HepG2 (cell line): ENCODE measurements around the gene MS4A7. TPM values are rescaled to one million over a fixed set of nuclear protein-coding genes. Genes with fewer than 3 reads are reported as not detected.
A peak's percentile ranks its signal among the peaks of the same experiment; 100 is the strongest.
"Not testable (repeated sequence)": the region's sequence is repeated elsewhere in the genome, so short reads cannot be mapped to it uniquely, and the experiment has no call there.

Source experiments
- ATAC-seq: fragments of 200-7000 bp; cut with Tn5 transposase; 3 replicates; pipeline ENCODE4 v1.9.1; 2020; ENCODE audit warnings: mild to moderate bottlenecking, moderate library complexity
- BruUV-seq: library from RNA; stranded (reverse); fragments of 400-500 nt; replicated peaks from 2 replicates; lab custom pipeline; 2021; lab: Mats Ljungman, UMichigan
- CTCF ChIA-PET: fragments of 300-600 bp; formaldehyde crosslinking; extraction: SDS; loops from one replicate; lab custom pipeline; 2021; ENCODE audit warnings: low total read pairs, inconsistent platforms, low intra/inter-chr PET ratio; lab: Yijun Ruan, JAX
- POLR2A ChIA-PET: fragments of 350-600 bp; sonication (Branson Sonifier 250); formaldehyde crosslinking; loops from one replicate; lab custom pipeline; 2020; ENCODE audit warnings: antibody characterized with exemption, inconsistent platforms; lab: Yijun Ruan, JAX
- DNase-seq: peaks from one replicate; pipeline ENCODE4 v3.0.0-alpha.2; 2015; ENCODE audit warnings: low spot score
- FAIRE-seq: peaks from 3 replicates; lab custom pipeline; 2011; peaks lifted over from hg19 to GRCh38; lab: Jason Lieb, UNC
- H2AFZ ChIP-seq: one replicate; pipeline ENCODE4 v1.6.1; 2011; ENCODE audit warnings: low read length, inconsistent platforms
- H3K27ac ChIP-seq: fragments of 300-600 bp; 3 replicates; pipeline ENCODE4 v1.8.0; 2011; ENCODE audit warnings: mixed run types, mild to moderate bottlenecking, mixed read lengths, low read length, inconsistent platforms; ENCODE audit not compliant: insufficient read depth; ENCODE audit errors: extremely low read length
- H3K27me3 ChIP-seq, 2 experiments: fragments of 200-600 bp in 1 of 2; 2 replicates in 1 of 2; 3 replicates in 1 of 2; pipeline versions ENCODE4 v1.6.0 to v1.8.0; 2011; ENCODE audit warnings: low read length in 2 of 2, mild to moderate bottlenecking in 2 of 2, moderate library complexity in 2 of 2, inconsistent platforms in 1 of 2; ENCODE audit not compliant: insufficient read depth in 2 of 2, control insufficient read depth in 1 of 2
- H3K36me3 ChIP-seq, 2 experiments: fragments of 200-600 bp in 1 of 2; replicated peaks in 1 of 2; 2 replicates in 1 of 2; 3 replicates in 1 of 2; pipeline versions ENCODE4 v1.5.1 to v1.8.0; 2011; ENCODE audit warnings: low read length in 2 of 2, inconsistent platforms in 1 of 2; ENCODE audit not compliant: insufficient read depth in 2 of 2, control insufficient read depth in 1 of 2
- H3K4me1 ChIP-seq: 2 replicates; pipeline ENCODE4 v1.5.1; 2012; ENCODE audit warnings: low read length, inconsistent platforms; ENCODE audit not compliant: insufficient read depth
- H3K4me2 ChIP-seq: 2 replicates; pipeline ENCODE4 v1.6.0; 2011; ENCODE audit warnings: low read depth, low read length, inconsistent platforms
- H3K4me3 ChIP-seq, 3 experiments: fragments of 200-600 bp in 1 of 3; sonication (generic), shearing (Covaris generic) in 1 of 3; replicated peaks in 1 of 3; 2 replicates each; pipeline ENCODE4 v1.5.1; 2011 to 2016; ENCODE audit warnings: low read length in 3 of 3, inconsistent platforms in 2 of 3, low read depth in 2 of 3, mild to moderate bottlenecking in 2 of 3, control low read depth in 1 of 3, mixed read lengths in 1 of 3; ENCODE audit not compliant: insufficient read depth in 1 of 3
- H3K79me2 ChIP-seq: one replicate; pipeline ENCODE4 v1.6.1; 2011; ENCODE audit warnings: low read length, inconsistent platforms; ENCODE audit not compliant: insufficient read depth
- H3K9ac ChIP-seq: 2 replicates; pipeline ENCODE4 v1.6.0; 2011; ENCODE audit warnings: mild to moderate bottlenecking, low read depth, low read length, inconsistent platforms; ENCODE audit not compliant: insufficient read depth
- H3K9me3 ChIP-seq: 2 replicates; pipeline ENCODE4 v1.5.1; 2012; ENCODE audit warnings: mild to moderate bottlenecking, low read length
- H4K20me1 ChIP-seq: 2 replicates; pipeline ENCODE4 v1.6.0; 2011; ENCODE audit warnings: inconsistent platforms, mild to moderate bottlenecking, low read length, moderate library complexity; ENCODE audit not compliant: insufficient read depth
- DR1 ChIP-seq: sonication (generic); formaldehyde crosslinking; IDR thresholded peaks from 2 replicates; pipeline ENCODE4 v1.8.0; 2021; ENCODE audit warnings: mild to moderate bottlenecking, missing genetic modification reagents, inconsistent platforms
- GRHL1 ChIP-seq: sonication (generic); formaldehyde crosslinking; conservative IDR thresholded peaks from 2 replicates; pipeline ENCODE4 v1.8.0; 2022; ENCODE audit warnings: missing genetic modification reagents
- SMC3 ChIP-seq: IDR thresholded peaks from 2 replicates; pipeline ENCODE4 v1.6.1; 2011; ENCODE audit warnings: low read length, improper control_type of control experiment
- TGIF2 ChIP-seq: IDR thresholded peaks from 2 replicates; pipeline ENCODE4 v1.6.1; 2016; ENCODE audit warnings: control low read depth, missing compliant biosample characterization
- ZEB1 ChIP-seq: IDR thresholded peaks from 2 replicates; pipeline ENCODE4 v1.6.1; 2012; ENCODE audit warnings: mild to moderate bottlenecking, low read depth, inconsistent platforms; ENCODE audit not compliant: insufficient replicate concordance
- ZNF354B ChIP-seq: sonication (generic); formaldehyde crosslinking; IDR thresholded peaks from 2 replicates; pipeline ENCODE4 v1.8.0; 2022; ENCODE audit warnings: mild to moderate bottlenecking, missing genetic modification reagents
- WGBS: methylation state at CpG from one replicate; pipeline ENCODE4 v1.1.6; 2017; ENCODE audit warnings: low lambda C conversion rate; 5-methylcytosine and 5-hydroxymethylcytosine counted together
- in situ Hi-C: cut with HindIII; loops from 2 replicates; pipeline ENCODE4 v1.10.0; 2017; ENCODE audit warnings: low pct_unique_long_range_greater_than_20kb; ENCODE audit not compliant: extremely low pct_ligation_motif_present
- intact Hi-C: fragments of 100-400 bp; cut with micrococcal nuclease; formaldehyde crosslinking; loops from one replicate; pipeline ENCODE4 v1.10.0; 2022; ENCODE audit not compliant: unreplicated experiment
- polyA plus RNA-seq, 8 experiments: library from polyadenylated mRNA; depleted of rRNA in 3 of 8; stranded (reverse) in 7 of 8; unstranded in 1 of 8; fragments of >200 nt; fragmentation: Illumina TruSeq in 4 of 8; extraction: Trizol in 4 of 8; gene quantifications; 2 replicates each; pipeline versions ENCODE4 v1.2.1 to v1.2.3, GENCODE V29; 2011 to 2016; ENCODE audit warnings: low read depth in 4 of 8, missing spikeins in 1 of 8, mixed read lengths in 1 of 8; ENCODE audit not compliant: insufficient read depth in 1 of 8
- total RNA-seq, 5 experiments: library from RNA; depleted of rRNA; stranded (reverse); fragments of >200 nt; fragmentation: Illumina TruSeq; extraction: Trizol; gene quantifications; 2 replicates each; pipeline ENCODE4 v1.2.3, GENCODE V29; 2016; ENCODE audit warnings: low read depth in 1 of 5

Gene MS4A7
- total and polyA plus RNA-seq, 2 of the 13 experiments (the other 11 are each of a cell fraction or from before 2014, with no cell fraction given) = not detected

- TF ChIP-seq GRHL1 (CRISPR knock-in tag) (no peak), ZEB1 (no peak), TGIF2 (CRISPR knock-in tag) (no peak), SMC3 (peak; percentile 69; the same call in 1 of the 2 replicates), DR1 (CRISPR knock-in tag) (no peak), ZNF354B (no peak)
- TF ChIP-seq, all 625 proteins: peak for 3
These were observed 14.5 kb upstream of the MS4A7 start (continued) for GRCh38 chr11:60363542-60364470.

GRCh38 chr11:60366262-60366904 is 11.9 kb upstream of the MS4A7 start:
- FAIRE-seq, H3K27ac ChIP-seq, DNase-seq, H3K9me3 ChIP-seq, in situ Hi-C loops, POLR2A ChIA-PET, ATAC-seq, H3K4me3 ChIP-seq, intact Hi-C loops, H3K79me2 ChIP-seq, H3K4me2 ChIP-seq, H3K36me3 ChIP-seq, H2AFZ ChIP-seq, H3K9ac ChIP-seq, H3K27me3 ChIP-seq, CTCF ChIA-PET, BruUV-seq, H4K20me1 ChIP-seq: not testable (repeated sequence)
- peaks cover 11% of the 10 kb centered on the region for H3K4me1 ChIP-seq
- 62% methylated on average over 15 of the region's 15 CpGs for whole genome bisulfite sequencing
